HG02938 (cell line): ENCODE data around the gene KDM3B.

Experiments used
- ATAC-seq: cut with Tn5 transposase; IDR thresholded peaks from one replicate; pipeline ENCODE4 v1.9.1; 2021; ENCODE audit warnings: mild to moderate bottlenecking, moderate library complexity; ENCODE audit not compliant: unreplicated experiment

KDM3B gene

GRCh38 chr5:138444774-138445546 is 92.5 kb downstream of the KDM3B start:
- no peak for ATAC-seq

DNA sequence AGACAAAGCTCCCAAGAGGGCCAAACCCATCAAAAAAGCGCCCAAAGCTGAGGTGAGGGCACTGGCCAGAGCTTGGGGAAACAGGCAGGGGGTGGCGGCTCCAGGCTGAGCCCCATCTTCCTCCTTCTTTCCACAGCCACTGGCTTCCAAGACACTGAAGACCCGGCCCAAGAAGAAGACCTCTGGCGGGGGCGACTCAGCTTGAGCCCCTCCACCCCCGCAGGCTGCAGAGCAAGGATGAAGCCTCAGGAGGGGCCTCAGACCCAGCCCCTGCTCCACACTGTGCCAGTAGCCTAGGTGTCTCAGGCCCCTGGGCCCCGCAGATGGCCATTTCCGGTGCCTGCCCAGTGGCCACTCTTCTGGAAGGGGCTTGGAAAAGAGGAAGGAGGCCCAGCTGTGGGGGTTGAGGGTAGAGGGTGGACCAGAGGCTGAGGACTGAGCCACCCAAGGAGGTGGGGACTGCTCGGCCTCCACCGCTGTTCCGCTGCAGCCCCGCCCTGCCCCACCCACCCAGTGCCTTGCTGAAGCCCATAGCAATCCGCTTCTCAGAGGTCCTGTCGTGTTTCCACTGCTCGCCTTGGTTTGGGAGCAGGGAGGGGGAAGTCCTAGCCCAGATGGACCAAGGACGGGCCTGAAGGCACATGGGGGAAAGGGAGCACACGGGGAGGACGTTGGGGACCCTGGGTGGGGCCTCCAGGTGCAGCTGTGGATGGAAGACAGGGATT is 93.2 kb downstream of the KDM3B start:
- no peak for ATAC-seq

- no peak for ATAC-seq
These were observed 95.6 kb downstream of the KDM3B start for GRCh38 chr5:138448070-138448469.

DNA sequence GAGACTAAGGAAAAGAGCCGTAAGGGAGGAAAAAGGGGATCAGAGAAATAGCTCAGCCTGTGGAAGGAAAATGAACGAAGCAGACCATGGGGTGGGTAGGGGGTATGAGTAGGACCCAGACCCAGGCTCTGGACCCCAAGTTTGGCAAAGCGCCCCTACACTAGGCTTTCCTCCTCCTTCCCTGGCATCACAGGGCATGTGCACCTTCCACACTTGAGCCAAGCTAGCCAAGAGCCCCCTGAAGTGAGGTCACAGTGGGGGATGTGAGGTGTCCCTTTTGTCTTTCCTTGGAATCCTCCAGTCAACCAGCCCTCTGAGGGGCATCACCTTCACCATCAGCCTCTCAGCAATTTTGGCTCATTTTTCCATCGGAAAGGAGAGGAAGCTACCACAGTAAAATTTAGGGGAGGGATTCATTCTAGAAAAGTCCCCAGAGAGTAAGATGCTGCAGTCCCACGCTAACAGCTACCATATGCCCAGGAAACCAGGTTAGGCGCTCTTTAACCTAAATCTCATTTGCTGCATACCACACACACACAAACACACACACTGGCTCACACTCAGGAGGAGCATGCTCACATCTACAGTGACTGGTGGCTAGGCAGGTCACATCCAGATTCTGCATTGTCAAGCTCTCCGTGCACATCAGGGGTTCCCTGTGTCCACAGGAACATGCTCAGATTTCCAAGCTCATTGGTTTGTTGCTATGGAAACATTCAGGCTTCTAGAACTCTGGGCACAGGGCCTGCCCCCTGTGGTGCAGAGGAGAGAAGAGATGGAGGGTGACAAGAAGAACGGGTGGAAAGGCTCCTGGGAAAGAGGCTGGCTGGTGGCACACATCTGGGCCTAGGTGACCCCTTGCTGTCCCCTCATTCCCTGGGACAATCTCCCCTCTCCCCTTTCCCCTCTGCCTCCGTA is 96.3 kb downstream of the KDM3B start:
- no peak for ATAC-seq

DNA sequence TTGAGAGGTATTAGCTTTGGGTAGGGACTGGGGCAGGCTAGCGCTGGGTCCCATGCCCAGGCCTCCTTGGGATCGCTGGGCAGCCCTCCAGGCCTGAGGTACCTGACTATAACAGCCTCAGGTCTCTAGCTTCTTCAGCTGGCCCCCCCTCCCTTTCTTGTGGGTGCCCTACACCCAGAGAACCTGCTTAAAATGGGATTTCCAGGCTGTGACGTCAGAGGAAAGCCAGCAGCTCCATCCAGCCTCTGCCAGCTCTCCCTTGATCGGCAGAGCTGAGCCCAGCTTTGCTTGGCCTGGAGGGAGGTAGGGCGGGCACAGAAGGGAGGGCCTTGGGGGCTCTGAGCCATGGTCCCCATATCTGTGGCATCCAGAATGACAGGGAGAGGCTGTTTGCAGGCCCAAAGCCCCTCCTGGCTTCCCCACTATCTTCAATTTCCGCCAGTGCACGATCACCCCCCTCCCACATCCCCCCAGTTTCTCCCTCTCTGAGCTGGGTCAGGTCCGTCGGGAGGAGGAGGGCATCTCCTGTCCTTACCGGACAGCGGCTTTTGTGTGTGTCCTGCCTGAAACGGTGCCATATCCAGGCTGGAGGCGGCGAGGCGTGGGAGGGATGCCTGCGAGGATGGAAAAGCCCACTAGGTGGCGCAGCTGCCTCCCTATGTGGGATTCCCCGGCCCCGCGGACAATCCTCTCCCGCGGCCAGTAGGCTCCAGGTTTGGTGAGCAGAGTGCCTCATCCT is 97.2 kb downstream of the KDM3B start:
- ATAC-seq: no peak

DNA sequence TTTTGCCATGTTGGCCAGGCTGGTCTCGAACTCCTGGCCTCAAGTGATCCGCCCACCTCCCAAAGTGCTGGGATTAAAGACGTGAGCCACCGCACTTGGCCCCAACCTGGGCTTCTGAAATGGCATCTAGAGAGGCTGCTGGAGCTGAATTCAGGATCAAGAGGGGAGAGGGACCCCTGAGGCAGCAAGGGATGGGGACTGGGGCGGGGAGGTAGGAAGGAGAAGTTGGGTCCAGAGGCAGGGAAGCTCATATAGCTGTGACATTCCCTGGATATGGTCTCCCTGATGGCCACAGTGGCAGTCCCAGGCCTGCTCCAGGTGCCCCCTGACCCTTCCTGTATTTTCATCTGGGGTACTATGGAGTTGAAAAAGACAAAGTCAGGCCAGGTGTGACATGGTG is 98.5 kb downstream of the KDM3B start:
- ATAC-seq: no peak

- no peak for ATAC-seq
These were observed 100.2 kb downstream of the KDM3B start for GRCh38 chr5:138452720-138453119.

- ATAC-seq: no peak
These were observed 101.1 kb downstream of the KDM3B start for GRCh38 chr5:138453590-138453989.

DNA sequence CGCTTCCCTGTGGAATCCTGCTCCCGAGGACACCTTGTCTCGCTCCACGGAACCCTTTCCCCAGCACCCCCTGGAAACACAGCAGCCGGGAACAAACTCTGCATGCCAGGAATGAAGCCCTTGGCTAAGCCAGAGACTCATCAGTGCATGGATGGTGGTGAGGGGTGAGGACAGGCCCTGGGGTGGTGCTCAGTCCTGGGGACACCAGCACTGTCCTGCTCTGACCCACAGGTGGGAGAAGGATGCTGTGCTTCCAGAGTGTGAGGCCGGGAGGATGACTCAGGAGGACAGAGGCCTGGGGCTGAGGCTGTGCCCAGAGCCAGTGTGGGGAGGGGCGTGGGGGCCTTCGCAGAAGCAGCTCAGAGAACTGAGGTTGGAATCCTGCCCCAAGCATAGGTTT is 101.6 kb downstream of the KDM3B start:
- ATAC-seq: no peak

DNA sequence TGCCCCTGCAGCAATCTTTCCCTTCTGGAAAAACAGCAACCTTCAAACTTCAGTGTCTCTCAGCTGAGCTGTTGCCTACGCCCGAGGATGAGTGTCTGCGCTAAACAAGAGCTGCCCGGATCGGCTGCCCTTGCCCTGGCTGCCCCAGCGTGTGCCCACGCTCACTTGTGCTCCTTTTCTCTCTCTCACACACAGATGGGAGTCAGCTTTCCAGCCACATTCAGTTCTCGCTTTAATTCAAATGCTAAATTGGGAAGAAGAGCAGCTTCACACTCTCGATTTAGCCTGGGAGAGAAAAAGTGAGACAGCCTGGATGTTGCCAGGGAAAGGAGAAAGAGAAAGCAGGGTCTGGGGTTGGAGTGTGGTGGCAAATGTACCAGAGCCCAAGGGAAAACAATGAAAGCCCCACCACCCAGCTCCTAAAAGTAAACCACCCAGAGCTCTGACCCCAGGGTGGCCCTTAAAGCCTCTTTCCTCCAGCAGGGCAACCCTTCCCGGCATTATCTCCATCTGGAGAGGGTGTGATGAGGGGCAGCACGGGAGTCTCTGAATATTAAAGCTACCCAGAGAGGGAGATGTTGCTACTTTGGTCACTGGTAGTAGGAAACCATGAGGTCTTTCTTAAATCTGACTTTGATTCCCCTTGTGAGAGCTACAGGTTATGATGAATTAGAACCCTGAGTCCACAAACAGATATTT is 102.9 kb downstream of the KDM3B start:
- ATAC-seq: no peak

- ATAC-seq: no peak
These were observed 105.2 kb downstream of the KDM3B start for GRCh38 chr5:138457531-138458275.

DNA sequence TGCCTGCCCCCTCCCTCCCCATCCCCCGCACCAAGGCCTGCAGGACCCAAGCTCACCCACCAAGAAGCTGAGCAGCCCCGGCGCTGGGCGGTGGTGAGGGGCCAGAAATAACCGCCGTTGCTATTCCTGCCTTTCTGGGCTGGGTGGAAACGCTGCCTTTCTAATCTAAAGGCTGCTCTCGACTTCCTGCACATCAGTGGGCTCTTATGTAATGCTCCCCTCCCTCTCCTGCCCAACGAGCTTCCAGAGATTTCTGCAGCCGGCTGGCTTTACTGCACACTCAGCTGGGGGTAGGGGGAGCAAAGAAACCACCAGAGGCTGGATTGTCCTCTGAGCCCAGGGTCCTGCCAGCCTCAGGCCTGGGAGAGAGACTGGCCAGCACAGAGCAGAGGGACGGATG is 105.9 kb downstream of the KDM3B start:
- ATAC-seq: no peak

DNA sequence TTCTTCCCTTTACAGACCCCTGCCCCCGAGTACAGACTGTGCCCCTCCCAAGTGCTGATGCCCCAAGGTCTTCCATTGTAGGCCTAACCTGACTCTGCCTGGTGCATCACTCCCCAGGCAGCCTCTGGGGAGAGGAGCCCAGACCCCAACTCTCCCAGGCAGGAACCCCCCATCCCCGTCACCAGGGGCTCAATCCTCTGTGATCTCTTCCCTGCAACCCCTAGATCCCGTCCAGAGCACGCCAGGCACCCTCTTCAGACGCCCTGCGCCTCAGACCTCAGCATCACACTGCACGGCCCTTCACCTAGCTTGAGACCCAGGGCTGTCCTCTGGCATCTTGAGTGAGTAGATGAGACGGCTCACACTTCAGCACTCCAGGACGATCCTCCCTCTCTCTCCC is 106.4 kb downstream of the KDM3B start:
- ATAC-seq: no peak

GRCh38 chr5:138459311-138459933 is 106.9 kb downstream of the KDM3B start:
- ATAC-seq: peak; percentile 36

GRCh38 chr5:138460032-138460693 is 107.7 kb downstream of the KDM3B start:
- no peak for ATAC-seq

GRCh38 chr5:138461343-138462125 is 109.0 kb downstream of the KDM3B start:
- no peak for ATAC-seq

DNA sequence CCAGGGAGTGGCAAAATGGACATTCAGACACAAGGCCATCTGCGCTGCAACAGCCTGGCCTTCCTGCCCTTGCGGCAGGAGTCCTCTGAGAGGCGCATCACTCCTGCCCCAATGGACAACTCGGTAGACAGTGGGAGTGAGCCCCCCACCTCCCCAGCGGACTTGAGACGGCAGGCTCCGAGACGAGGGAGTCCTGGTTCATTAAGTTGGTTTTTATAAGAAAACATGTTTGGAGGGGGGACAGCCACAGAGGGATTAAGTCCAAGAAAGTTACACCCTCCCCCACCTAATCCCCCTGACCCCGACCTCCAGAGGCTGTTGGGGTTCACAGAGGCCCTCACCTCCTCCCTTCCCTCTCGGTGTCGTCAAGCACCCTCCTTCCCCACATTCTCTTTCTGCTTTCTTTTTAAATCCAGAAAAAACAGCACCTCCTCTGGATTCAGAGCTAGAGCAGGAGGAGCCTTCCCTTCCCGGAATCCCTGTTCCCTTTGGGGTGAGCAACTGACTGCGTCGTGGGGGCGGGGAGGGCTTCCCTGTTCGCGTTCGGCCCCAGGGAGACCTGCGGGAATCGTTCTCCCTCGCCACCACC is 111.0 kb downstream of the KDM3B start:
- no peak for ATAC-seq
